22Rv1 (cell line): ENCODE results near the gene GCAT.

Source experiments
- CTCF ChIP-seq: fragments of 450-650 bp; IDR thresholded peaks from 2 replicates; pipeline ENCODE4 v1.5.1; 2017; ENCODE audit warnings: mild to moderate bottlenecking
- ZFX ChIP-seq: fragments of 450-650 bp; IDR thresholded peaks from 2 replicates; pipeline ENCODE4 v1.6.1; 2017; ENCODE audit warnings: antibody characterized with exemption, borderline replicate concordance

GRCh38 chr22:37781434-37782059, 26.2 kb upstream of the GCAT start:
- TF ChIP-seq CTCF (peak; percentile 36), ZFX (no peak)
